CD4-positive, alpha-beta T cell treated with Interleukin-15 for 1 hour (primary cell): ENCODE results near the gene TOMM40.
"Not testable (repeated sequence)": the region's sequence is repeated elsewhere in the genome, so short reads cannot be mapped to it uniquely, and the experiment has no call there.

Source experiments
- DNase-seq: peaks from one replicate; pipeline ENCODE4 v3.0.0-alpha.2; 2020

Gene TOMM40

GRCh38 chr19:44891016-44891882 lies at the start of gene TOMM40:
Gene TOMM40 (plus strand): TSS chr19:44891254. CDS start chr19:44891416, 162 bp downstream.
- no peak for DNase-seq

GRCh38 chr19:44845286-44845611 lies 45.8 kb upstream of the TOMM40 start:
- DNase-seq: no peak

- peak; percentile 85 for DNase-seq
Measured at GRCh38 chr19:44845612-44846454, 45.2 kb upstream of the TOMM40 start, which contains the start of gene NECTIN2. Gene NECTIN2 (plus strand): TSS chr19:44846297. CDS start chr19:44846526, 229 bp downstream.

- no peak for DNase-seq
Measured at GRCh38 chr19:44846455-44847143, 44.5 kb upstream of the TOMM40 start.

- DNase-seq: no peak
Measured at GRCh38 chr19:44847144-44848035, 43.7 kb upstream of the TOMM40 start.

- no peak for DNase-seq
Measured at GRCh38 chr19:44848036-44848811, 42.8 kb upstream of the TOMM40 start.

- DNase-seq: no peak
Measured at GRCh38 chr19:44848812-44849447, 42.1 kb upstream of the TOMM40 start.

- DNase-seq: no peak
Measured at GRCh38 chr19:44850641-44851109, 40.4 kb upstream of the TOMM40 start.

- DNase-seq: no peak
Measured at GRCh38 chr19:44851427-44851826, 39.6 kb upstream of the TOMM40 start.

GRCh38 chr19:44855606-44856005 lies 35.4 kb upstream of the TOMM40 start:
- DNase-seq: no peak

- no peak for DNase-seq
Measured at GRCh38 chr19:44856421-44857083, 34.5 kb upstream of the TOMM40 start.

- no peak for DNase-seq
Measured at GRCh38 chr19:44857837-44858236, 33.2 kb upstream of the TOMM40 start.

- DNase-seq: not testable (repeated sequence)
Measured at GRCh38 chr19:44861576-44861975, 29.5 kb upstream of the TOMM40 start.

- no peak for DNase-seq
Measured at GRCh38 chr19:44863990-44864389, 27.1 kb upstream of the TOMM40 start.

GRCh38 chr19:44865196-44865767 lies 25.8 kb upstream of the TOMM40 start:
- DNase-seq: no peak

GRCh38 chr19:44866664-44867063 lies 24.4 kb upstream of the TOMM40 start:
- DNase-seq: no peak

GRCh38 chr19:44867578-44867977 lies 23.5 kb upstream of the TOMM40 start:
- DNase-seq: no peak

- DNase-seq: peak; percentile 35
Measured at GRCh38 chr19:44869733-44870470, 21.2 kb upstream of the TOMM40 start.

- no peak for DNase-seq
Measured at GRCh38 chr19:44871809-44872208, 19.2 kb upstream of the TOMM40 start.
